OCI-M2 (cell line): ENCODE data around the gene HSD17B4.
"Not testable (repeated sequence)": the region's sequence is repeated elsewhere in the genome, so short reads cannot be mapped to it uniquely, and the experiment has no call there.

Source experiments
- DNase-seq: peaks from one replicate; lab custom pipeline; 2025; ENCODE audit not compliant: unreplicated experiment; lab: John Stamatoyannopoulos, UW

HSD17B4 gene

GRCh38 chr5:119452373-119453039 is at the start of gene HSD17B4:
HSD17B4 (plus strand) TSS chr5:119452497; CDS start chr5:119452576, 79 bp downstream.
- peak; percentile 37 for DNase-seq

- no peak for DNase-seq
These were observed 49.7 kb upstream of the HSD17B4 start for GRCh38 chr5:119402555-119402954.

- no peak for DNase-seq
These were observed 48.3 kb upstream of the HSD17B4 start for GRCh38 chr5:119404033-119404432.

DNA sequence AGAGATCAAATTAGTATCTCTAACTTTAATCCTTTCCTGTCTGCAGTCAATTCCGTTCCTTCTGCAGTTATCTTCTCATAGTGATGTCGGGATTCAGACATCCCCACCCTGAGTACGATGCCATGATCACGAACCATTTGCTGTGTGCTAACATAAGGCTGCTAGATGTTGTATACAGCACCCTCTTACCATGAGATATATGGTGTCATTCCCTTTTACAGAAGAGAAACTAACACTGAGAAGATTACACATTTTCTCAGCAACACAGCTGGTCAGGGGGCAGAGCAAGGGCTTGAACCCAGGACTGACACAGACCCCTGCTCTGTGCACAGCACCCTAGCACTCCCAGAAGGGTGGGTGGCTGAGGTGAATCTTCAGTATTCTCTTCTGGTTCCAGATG is 46.9 kb upstream of the HSD17B4 start:
- DNase-seq, result no peak

GRCh38 chr5:119406551-119407110 is 45.7 kb upstream of the HSD17B4 start:
- no peak for DNase-seq

DNA sequence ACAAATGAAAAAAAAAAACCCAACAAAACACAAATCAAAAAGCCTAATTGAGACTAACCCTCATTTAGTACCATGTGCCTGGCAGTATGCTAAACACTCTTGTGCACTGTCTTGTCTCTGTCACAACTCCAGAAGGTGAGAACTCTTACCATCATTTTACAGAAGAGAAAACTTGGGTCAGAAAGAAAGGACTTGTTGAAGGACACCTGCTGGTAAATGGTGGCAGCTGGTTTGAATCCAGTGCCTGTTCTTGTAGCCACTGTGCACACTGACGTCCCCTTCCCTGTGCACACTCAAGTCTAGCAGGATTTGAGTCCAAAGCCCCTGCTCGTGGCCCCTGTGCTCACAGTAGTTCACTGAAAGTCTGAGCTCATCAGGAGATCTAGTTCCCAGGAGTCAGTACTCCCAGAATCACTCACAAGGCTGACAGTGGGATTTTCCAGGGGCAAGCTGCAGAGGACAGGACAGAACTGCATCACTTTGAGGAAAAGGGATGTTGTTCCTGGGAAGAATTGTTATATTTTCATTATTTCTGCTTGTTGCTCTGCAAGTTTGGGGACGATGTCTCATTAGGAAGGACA is 43.0 kb upstream of the HSD17B4 start:
- no peak for DNase-seq

DNA sequence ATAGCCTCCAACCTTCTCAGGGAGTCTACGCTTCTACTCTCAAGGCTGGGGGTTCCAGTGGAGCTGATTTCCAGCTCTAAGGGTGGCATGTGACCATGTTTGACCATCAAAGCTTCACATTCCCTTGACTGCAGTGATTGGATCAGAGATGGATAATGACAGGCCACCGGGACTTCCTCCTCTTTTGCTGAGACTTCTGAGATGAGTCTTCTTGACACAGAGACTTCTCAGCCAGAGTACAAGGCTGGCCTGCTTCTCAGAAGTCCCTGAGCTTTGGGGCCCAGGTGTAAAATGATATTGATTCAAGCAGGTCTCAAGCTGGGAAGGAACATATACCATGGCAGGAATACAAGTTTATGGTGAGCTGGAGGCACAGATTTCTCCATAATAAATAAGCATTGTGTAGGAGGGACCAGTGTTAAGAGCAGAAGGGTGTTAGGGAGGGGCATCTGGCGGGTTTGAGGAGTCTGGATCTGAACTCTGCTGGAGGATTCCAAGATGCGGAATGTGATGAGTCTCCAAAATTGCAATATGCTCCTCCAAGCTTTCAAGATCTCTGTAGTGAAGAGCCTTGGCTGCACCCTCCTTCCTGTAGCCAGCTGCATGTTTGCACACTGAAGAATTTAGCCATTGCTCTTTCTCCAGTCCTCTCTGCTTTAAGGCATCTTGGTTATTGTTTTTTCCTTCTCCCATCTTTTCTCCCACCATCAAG is 41.7 kb upstream of the HSD17B4 start:
- DNase-seq, result no peak

- peak; percentile 52 for DNase-seq
These were observed 40.7 kb upstream of the HSD17B4 start for GRCh38 chr5:119411361-119412278.

- no peak for DNase-seq
These were observed 39.7 kb upstream of the HSD17B4 start for GRCh38 chr5:119412279-119413227.

DNA sequence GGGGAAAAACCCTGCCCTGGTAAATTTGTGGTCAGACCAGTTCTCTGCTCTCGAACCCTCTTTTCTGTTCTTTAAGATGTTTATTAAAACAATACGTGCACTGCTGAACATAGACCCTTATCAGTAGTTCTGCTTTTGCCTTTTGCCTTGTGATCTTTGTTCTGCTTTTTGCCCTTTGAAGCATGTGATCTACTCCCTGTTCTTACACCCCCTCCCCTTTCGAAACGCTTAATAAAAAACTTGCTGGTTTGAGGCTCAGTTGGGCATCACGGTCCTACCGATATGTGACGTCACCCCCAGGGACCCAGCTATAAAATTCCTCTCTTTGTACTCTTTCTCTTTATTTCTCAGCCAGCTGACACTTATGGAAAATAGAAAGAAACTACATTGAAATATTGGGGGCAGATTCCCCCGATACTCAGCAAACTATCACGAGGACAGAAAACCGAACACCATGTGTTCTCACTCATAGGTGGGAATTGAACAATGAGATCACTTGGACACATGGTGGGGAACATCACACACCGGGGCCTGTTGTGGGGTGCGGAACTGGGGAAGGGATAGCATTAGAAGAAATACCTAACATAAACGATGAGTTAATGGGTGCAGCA is 38.1 kb upstream of the HSD17B4 start:
- DNase-seq, result not testable (repeated sequence)

GRCh38 chr5:119417891-119418605 is 34.2 kb upstream of the HSD17B4 start:
- DNase-seq, result no peak

GRCh38 chr5:119418606-119419100 is 33.6 kb upstream of the HSD17B4 start:
- DNase-seq, result no peak

DNA sequence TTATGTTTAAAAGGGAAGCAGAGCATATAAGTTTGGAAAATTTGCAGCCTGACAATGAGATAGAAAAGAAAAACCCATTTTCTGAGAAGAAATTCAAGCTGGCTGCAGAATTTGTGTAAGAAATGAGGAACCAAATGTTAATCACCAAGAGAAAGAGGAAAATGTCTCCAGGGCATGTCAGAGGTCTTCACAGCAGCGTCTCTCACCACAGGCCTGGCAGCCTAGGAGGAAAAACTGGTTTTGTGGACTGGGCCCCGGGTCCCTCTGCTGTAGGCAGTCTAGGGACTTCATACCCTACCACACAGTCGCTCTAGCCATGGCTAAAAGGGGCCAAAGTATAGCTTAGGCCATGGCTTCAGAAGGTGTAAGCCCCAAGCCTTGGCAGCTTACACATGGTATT is 32.1 kb upstream of the HSD17B4 start:
- no peak for DNase-seq

GRCh38 chr5:119426057-119426456 is 26.2 kb upstream of the HSD17B4 start:
- no peak for DNase-seq

DNA sequence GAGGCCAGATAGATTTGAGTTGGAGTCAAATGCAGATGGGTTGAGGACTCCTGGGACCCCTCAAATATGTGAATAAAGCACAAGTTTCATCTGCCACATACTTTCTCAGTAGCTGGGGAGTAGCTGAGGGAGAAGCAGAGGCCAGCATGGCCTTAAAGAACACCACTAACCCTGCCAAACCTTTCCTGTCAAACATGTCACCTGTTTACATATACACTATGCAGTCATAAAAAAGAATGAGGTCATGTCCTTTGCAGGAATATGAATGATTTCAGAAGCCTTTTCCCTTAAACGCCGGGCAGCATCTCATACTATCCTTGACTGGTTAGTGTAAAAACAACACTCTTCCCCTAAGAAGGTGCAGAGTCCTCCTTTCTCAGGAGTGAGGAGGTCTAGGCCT is 25.2 kb upstream of the HSD17B4 start:
- no peak for DNase-seq

GRCh38 chr5:119427596-119427995 is 24.7 kb upstream of the HSD17B4 start:
- DNase-seq, result not testable (repeated sequence)

DNA sequence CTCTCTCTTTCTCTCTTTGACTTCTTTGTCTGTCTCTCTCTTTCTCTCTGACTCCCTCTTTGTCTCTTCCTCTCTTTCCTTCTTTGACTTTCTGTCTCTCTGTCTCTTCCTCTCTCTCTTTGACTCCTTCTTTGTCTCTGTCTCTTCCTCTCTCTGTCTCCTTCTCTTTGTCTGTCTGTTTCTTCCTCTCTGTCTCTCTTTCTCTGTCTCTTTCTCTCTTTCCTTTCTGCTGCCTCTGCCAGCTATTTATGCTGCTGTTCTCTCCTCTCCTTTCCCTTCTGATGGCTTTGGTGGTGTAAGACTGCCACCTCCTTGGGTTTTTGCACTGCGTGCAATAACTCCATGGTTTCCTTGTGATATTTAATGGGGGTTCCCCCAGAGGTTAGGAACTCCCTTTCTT is 24.1 kb upstream of the HSD17B4 start:
- not testable (repeated sequence) for DNase-seq

DNA sequence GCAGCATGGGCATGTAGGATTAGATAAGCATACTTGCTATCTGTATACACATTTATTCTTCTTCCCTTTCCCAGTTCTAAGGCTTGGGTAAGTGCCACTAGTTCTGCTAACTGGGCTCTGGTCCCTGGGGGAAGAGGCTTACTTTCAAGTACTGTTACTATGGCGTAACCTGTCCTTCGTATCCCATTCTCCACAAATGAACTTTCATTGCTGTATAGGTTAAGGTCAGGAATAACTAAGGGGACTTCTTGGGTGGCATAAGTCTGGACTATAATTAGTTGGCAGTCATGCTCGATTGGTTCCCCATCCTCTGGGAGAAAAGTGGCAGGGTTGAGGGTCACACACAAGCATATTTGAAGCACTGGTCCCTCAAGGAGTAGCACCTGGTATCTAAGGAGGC is 23.7 kb upstream of the HSD17B4 start:
- not testable (repeated sequence) for DNase-seq
